ENCODE measurements around the gene MYO19. TPM values are rescaled to one million over a fixed set of nuclear protein-coding genes. Genes with fewer than 3 reads are reported as not detected.

The MYO19 gene
- total RNA-seq, 1 donor from 2014 or later = 88.4 TPM

DNA sequence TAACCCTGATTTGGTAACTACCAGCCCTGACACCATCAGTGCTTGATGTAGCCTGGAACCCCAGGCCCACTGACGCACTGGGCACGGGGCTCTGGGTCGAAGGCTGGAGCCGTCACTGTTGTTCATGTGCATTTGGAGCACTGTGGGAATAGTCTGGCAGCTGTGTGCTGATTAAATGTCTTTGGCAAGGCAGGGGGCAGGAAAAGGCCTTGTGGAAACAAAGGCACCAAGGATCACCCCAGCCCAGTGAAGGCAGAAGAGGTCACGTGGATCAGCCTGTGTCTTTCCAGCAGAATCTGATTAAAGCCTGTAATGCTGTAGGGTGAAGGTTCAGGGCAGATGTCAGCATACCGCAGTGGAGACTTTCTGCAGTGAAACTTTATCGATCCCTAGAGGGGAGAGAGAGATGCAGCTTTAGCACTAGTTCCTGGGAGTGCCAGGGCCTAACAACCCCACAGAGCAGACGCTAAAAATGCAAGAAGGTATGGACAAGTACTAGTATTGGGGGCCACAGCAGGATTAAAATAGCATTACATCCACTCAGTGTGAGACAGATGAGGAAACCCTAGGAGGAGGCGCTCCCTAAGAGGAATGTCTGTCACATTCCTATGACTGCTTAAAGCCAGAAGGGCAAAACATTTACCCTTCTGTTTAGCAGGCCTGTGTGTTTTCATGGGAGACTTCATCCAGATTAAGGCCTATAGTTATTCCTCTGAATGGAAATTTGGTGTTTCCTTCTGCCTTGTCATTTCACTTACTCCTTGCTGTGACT is 38.5 kb downstream of the MYO19 start:
- TF ChIP-seq, protein P1, sequence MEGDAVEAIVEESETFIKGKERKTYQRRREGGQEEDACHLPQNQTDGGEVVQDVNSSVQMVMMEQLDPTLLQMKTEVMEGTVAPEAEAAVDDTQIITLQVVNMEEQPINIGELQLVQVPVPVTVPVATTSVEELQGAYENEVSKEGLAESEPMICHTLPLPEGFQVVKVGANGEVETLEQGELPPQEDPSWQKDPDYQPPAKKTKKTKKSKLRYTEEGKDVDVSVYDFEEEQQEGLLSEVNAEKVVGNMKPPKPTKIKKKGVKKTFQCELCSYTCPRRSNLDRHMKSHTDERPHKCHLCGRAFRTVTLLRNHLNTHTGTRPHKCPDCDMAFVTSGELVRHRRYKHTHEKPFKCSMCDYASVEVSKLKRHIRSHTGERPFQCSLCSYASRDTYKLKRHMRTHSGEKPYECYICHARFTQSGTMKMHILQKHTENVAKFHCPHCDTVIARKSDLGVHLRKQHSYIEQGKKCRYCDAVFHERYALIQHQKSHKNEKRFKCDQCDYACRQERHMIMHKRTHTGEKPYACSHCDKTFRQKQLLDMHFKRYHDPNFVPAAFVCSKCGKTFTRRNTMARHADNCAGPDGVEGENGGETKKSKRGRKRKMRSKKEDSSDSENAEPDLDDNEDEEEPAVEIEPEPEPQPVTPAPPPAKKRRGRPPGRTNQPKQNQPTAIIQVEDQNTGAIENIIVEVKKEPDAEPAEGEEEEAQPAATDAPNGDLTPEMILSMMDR (IDR thresholded peaks at IDR 0.05; ENCODE audit: partially characterized antibody, unreplicated experiment) = no peak
- Mint-ChIP-seq H3K36me3 (ENCODE audit: unreplicated experiment) (peaks cover 5% of the 10 kb centered on the region), H3K27ac (ENCODE audit: unreplicated experiment) (peak overlapping the region; percentile 66), H3K9me3 (ENCODE audit: unreplicated experiment) (peaks cover 7% of the 10 kb centered on the region), H3K4me3 (ENCODE audit: unreplicated experiment) (no peak overlapping the region), H3K4me1 (ENCODE audit: low read depth, unreplicated experiment) (peaks cover 26% of the 10 kb centered on the region), H3K27me3 (ENCODE audit: unreplicated experiment) (no peaks in the 10 kb centered on the region)
- DNase-seq = no peak

DNA sequence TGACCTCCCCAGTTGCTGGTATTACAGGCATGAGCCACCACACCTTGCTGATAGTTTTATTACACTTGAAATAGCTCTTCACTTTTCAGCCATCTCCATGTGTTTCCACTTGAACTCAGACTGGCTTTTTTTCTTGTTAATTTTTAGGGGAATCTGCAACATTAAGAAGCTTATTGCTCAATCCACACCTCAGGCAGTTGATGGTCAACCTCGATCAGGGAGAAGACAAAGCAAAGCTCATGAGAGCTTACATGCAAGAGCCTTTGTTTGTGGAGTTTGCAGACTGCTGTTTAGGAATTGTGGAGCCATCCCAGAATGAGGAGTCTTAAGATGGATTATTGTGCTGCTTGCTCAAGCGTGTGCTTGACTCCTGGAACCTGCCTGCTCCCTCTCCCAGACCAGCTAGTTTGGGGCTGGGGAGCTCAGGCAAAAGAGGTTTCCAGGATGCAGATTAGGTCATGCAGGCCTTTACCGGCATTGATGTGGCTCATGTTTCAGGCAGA is 39.5 kb downstream of the MYO19 start:
- H3K27me3 Mint-ChIP-seq (ENCODE audit: unreplicated experiment) = no peaks in the 10 kb centered on the region
- peaks cover 5% of the 10 kb centered on the region for H3K36me3 Mint-ChIP-seq (ENCODE audit: unreplicated experiment)
- H3K9me3 Mint-ChIP-seq (ENCODE audit: unreplicated experiment) = peaks cover 4% of the 10 kb centered on the region
- no peak overlapping the region for H3K4me3 Mint-ChIP-seq (ENCODE audit: unreplicated experiment)
- TF ChIP-seq, protein P1 (IDR thresholded peaks at IDR 0.05; ENCODE audit: partially characterized antibody, unreplicated experiment) = no peak
- DNase-seq = no peak
- no peak overlapping the region for H3K27ac Mint-ChIP-seq (ENCODE audit: unreplicated experiment)
- peaks cover 26% of the 10 kb centered on the region for H3K4me1 Mint-ChIP-seq (ENCODE audit: low read depth, unreplicated experiment)

DNA sequence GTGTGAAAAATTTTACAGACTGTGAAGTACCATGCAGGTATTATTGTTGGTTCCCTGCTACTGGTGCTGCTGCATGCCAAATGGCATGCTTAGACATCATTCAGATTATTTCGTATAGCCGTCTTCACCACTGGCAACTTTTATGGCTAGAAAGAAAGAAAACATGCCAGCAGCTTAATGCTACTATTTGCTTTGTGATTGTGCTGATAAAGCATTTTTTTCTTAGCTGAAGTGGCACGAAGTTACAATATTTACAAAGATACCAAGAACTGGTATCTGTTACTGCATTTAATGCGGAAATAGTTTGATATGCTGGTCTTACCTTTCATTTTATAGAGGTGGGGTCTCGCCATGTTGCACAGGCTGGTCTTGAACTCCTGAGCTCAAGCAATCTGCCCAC is 40.0 kb downstream of the MYO19 start:
- TF ChIP-seq, protein P1 (IDR thresholded peaks at IDR 0.05; ENCODE audit: partially characterized antibody, unreplicated experiment) = no peak
- no peak for DNase-seq
- Mint-ChIP-seq H3K27me3 (ENCODE audit: unreplicated experiment) (no peaks in the 10 kb centered on the region), H3K27ac (ENCODE audit: unreplicated experiment) (no peak overlapping the region), H3K9me3 (ENCODE audit: unreplicated experiment) (peaks cover 4% of the 10 kb centered on the region), H3K4me1 (ENCODE audit: low read depth, unreplicated experiment) (peaks cover 26% of the 10 kb centered on the region), H3K4me3 (ENCODE audit: unreplicated experiment) (no peak overlapping the region), H3K36me3 (ENCODE audit: unreplicated experiment) (peaks cover 5% of the 10 kb centered on the region)

DNA sequence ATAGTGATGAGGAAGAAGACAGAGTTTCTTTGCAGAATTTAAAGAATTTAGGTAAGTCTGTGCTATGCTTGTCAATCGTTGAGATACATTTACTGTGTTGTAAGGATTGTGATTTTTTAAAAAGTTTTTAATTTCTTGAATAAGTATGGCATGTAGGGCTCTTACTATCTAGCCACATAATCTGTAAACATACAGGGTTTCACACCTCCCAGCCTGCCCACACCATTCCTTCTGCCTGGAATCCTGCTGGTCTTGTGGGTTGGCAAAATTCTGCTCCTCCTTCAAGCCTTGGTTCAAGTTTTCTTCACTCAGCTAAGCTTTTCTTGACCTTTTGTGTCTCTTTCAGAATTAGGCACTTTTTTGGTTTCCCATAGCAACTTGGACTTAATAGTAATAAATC is 40.7 kb downstream of the MYO19 start:
- H3K9me3 Mint-ChIP-seq (ENCODE audit: unreplicated experiment) = peaks cover 4% of the 10 kb centered on the region
- peaks cover 10% of the 10 kb centered on the region for H3K36me3 Mint-ChIP-seq (ENCODE audit: unreplicated experiment)
- TF ChIP-seq, protein P1 (IDR thresholded peaks at IDR 0.05; ENCODE audit: partially characterized antibody, unreplicated experiment) = no peak
- H3K27me3 Mint-ChIP-seq (ENCODE audit: unreplicated experiment) = no peaks in the 10 kb centered on the region
- H3K4me1 Mint-ChIP-seq (ENCODE audit: low read depth, unreplicated experiment) = peaks cover 26% of the 10 kb centered on the region
- H3K27ac Mint-ChIP-seq (ENCODE audit: unreplicated experiment) = no peak overlapping the region
- peak overlapping the region; percentile 19 for H3K4me3 Mint-ChIP-seq (ENCODE audit: unreplicated experiment)
- DNase-seq = no peak
